H1 (cell line): ENCODE measurements around the gene DCLRE1B. TPM values are rescaled to one million over a fixed set of nuclear protein-coding genes. Genes with fewer than 3 reads are reported as not detected.

Experiments used
- CTCF ChIA-PET: fragments of 300-600 bp; sonication (Branson Sonifier 250); formaldehyde crosslinking; loops from one replicate; lab custom pipeline; 2021; ENCODE audit not compliant: partially characterized antibody; lab: Charles Lee
- POLR2A ChIA-PET: fragments of 300-600 bp; sonication (Branson Sonifier 250); formaldehyde crosslinking; loops from one replicate; lab custom pipeline; 2021; ENCODE audit warnings: inconsistent platforms; ENCODE audit not compliant: partially characterized antibody; lab: Charles Lee
- DNase-seq, 2 experiments: peaks; one replicate each; pipeline versions ENCODE4 v3.0.0 to v3.0.0-alpha.2; 2010 to 2022; ENCODE audit warnings: low spot score in 2 of 2, low read depth in 1 of 2, mixed read lengths in 1 of 2
- FAIRE-seq: peaks from 2 replicates; lab custom pipeline; 2011; peaks lifted over from hg19 to GRCh38; lab: Jason Lieb, UNC
- H2AFZ ChIP-seq: 2 replicates; pipeline ENCODE4 v1.8.1; 2012; ENCODE audit warnings: low read length, inconsistent platforms
- H2AK5ac ChIP-seq: 2 replicates; pipeline ENCODE4 v1.6.1; 2013; ENCODE audit warnings: low read depth, low read length
- H2BK120ac ChIP-seq: replicated peaks from 2 replicates; pipeline ENCODE3; 2013; ENCODE audit warnings: low read depth, low read length, inconsistent platforms
- H2BK12ac ChIP-seq: 2 replicates; pipeline ENCODE4 v1.6.1; 2013; ENCODE audit warnings: low read depth, low read length
- H2BK15ac ChIP-seq: 2 replicates; pipeline ENCODE4 v1.6.1; 2013; ENCODE audit warnings: low read length
- H2BK20ac ChIP-seq: 2 replicates; pipeline ENCODE4 v1.6.1; 2013; ENCODE audit warnings: low read length
- H2BK5ac ChIP-seq: 2 replicates; pipeline ENCODE4 v1.6.1; 2013; ENCODE audit warnings: low read depth, low read length
- H3K14ac ChIP-seq: 2 replicates; pipeline ENCODE4 v1.6.1; 2013; ENCODE audit warnings: inconsistent platforms; ENCODE audit not compliant: insufficient read length
- H3K18ac ChIP-seq: 2 replicates; pipeline ENCODE4 v1.6.1; 2013; ENCODE audit warnings: low read length; ENCODE audit errors: extremely low read depth
- H3K23ac ChIP-seq: 2 replicates; pipeline ENCODE4 v1.6.1; 2013; ENCODE audit warnings: inconsistent platforms; ENCODE audit not compliant: insufficient read length
- H3K23me2 ChIP-seq: 2 replicates; pipeline ENCODE4 v1.6.1; 2013; ENCODE audit warnings: low read depth, low read length
- H3K27ac ChIP-seq: 2 replicates; pipeline ENCODE4 v1.6.1; 2011; ENCODE audit warnings: low read depth, low read length, inconsistent platforms
- H3K27me3 ChIP-seq, 4 experiments: replicated peaks in 1 of 4; 1 replicate in 1 of 4; 2 replicates in 3 of 4; pipeline versions ENCODE4 v1.6.1 to v1.8.1; 2011 to 2013; ENCODE audit warnings: low read length in 3 of 4, mild to moderate bottlenecking in 3 of 4, inconsistent platforms in 2 of 4, mixed read lengths in 2 of 4, moderate library complexity in 1 of 4; ENCODE audit not compliant: control insufficient read depth in 3 of 4, insufficient read depth in 3 of 4; ENCODE audit errors: extremely low read depth in 1 of 4
- H3K36me3 ChIP-seq, 4 experiments: 2 replicates each; pipeline versions ENCODE4 v1.6.1 to v1.8.1; 2011 to 2013; ENCODE audit warnings: mild to moderate bottlenecking in 4 of 4, low read length in 3 of 4, moderate library complexity in 2 of 4, control low read depth in 1 of 4, inconsistent platforms in 1 of 4; ENCODE audit not compliant: insufficient read depth in 4 of 4, control insufficient read depth in 2 of 4
- H3K4ac ChIP-seq: replicated peaks from 2 replicates; pipeline ENCODE3; 2013; ENCODE audit warnings: low read length, low read depth, mixed read lengths, inconsistent platforms; ENCODE audit not compliant: insufficient read length
- H3K4me1 ChIP-seq, 4 experiments: replicated peaks in 1 of 4; 1 replicate in 1 of 4; 2 replicates in 3 of 4; pipeline versions ENCODE4 v1.6.1 to v1.8.1; 2011 to 2013; ENCODE audit warnings: low read length in 3 of 4, inconsistent platforms in 2 of 4, mixed read lengths in 1 of 4; ENCODE audit not compliant: insufficient read depth in 4 of 4, control insufficient read depth in 3 of 4
- H3K4me2 ChIP-seq, 2 experiments: 2 replicates each; pipeline versions ENCODE4 v1.6.1 to v1.8.1; 2011 to 2013; ENCODE audit warnings: low read depth in 2 of 2, low read length in 2 of 2, control low read depth in 1 of 2, inconsistent platforms in 1 of 2, mild to moderate bottlenecking in 1 of 2; ENCODE audit not compliant: insufficient read depth in 1 of 2
- H3K4me3 ChIP-seq, 4 experiments: fragments of 200-600, 300-600 bp in 1 of 4; sonication (generic), shearing (Covaris generic), sonication (Bioruptor Twin) in 1 of 4; 2 replicates each; pipeline versions ENCODE4 v1.5.1 to v1.8.1; 2011 to 2016; ENCODE audit warnings: low read length in 4 of 4, low read depth in 3 of 4, control low read depth in 2 of 4, inconsistent platforms in 2 of 4, mild to moderate bottlenecking in 2 of 4, mixed read lengths in 1 of 4, moderate library complexity in 1 of 4; ENCODE audit not compliant: insufficient read depth in 2 of 4; ENCODE audit errors: extremely low read depth in 1 of 4
- H3K56ac ChIP-seq: replicated peaks from 2 replicates; pipeline ENCODE3; 2013; ENCODE audit warnings: low read depth, mild to moderate bottlenecking, mixed read lengths, low read length, inconsistent platforms; ENCODE audit not compliant: insufficient read length
- H3K79me1 ChIP-seq: 2 replicates; pipeline ENCODE4 v1.6.1; 2013; ENCODE audit warnings: low read depth, low read length, control low read depth
- H3K79me2 ChIP-seq, 2 experiments: 2 replicates each; pipeline versions ENCODE4 v1.6.1 to v1.8.1; 2012 to 2013; ENCODE audit warnings: low read length in 2 of 2, mild to moderate bottlenecking in 2 of 2, inconsistent platforms in 1 of 2; ENCODE audit not compliant: insufficient read depth in 2 of 2, control insufficient read depth in 1 of 2
- H3K9ac ChIP-seq, 4 experiments: replicated peaks in 1 of 4; 1 replicate in 1 of 4; 2 replicates in 3 of 4; pipeline versions ENCODE4 v1.6.1 to v1.8.1; 2011 to 2013; ENCODE audit warnings: low read depth in 3 of 4, low read length in 3 of 4, control low read depth in 2 of 4, mild to moderate bottlenecking in 2 of 4, moderate library complexity in 2 of 4, inconsistent platforms in 1 of 4; ENCODE audit errors: extremely low read depth in 1 of 4
- H3K9me3 ChIP-seq, 2 experiments: 2 replicates each; pipeline versions ENCODE4 v1.6.1 to v1.8.1; 2012 to 2013; ENCODE audit warnings: mild to moderate bottlenecking in 2 of 2, moderate library complexity in 2 of 2, control low read depth in 1 of 2, inconsistent platforms in 1 of 2, low read depth in 1 of 2, low read length in 1 of 2, mixed read lengths in 1 of 2; ENCODE audit not compliant: insufficient read depth in 2 of 2
- H4K20me1 ChIP-seq, 2 experiments: replicated peaks in 1 of 2; 2 replicates each; pipeline versions ENCODE3 to v1.8.1; 2011 to 2013; ENCODE audit warnings: inconsistent platforms in 2 of 2, low read length in 2 of 2, mild to moderate bottlenecking in 1 of 2; ENCODE audit not compliant: insufficient read depth in 2 of 2, control insufficient read depth in 1 of 2
- H4K5ac ChIP-seq: 2 replicates; pipeline ENCODE4 v1.6.1; 2013; ENCODE audit warnings: low read length, low read depth, mixed read lengths, inconsistent platforms; ENCODE audit not compliant: insufficient read length
- H4K8ac ChIP-seq: 2 replicates; pipeline ENCODE4 v1.8.0; 2013; ENCODE audit warnings: mild to moderate bottlenecking, moderate library complexity, low read length, inconsistent platforms; ENCODE audit not compliant: insufficient read depth; ENCODE audit errors: extremely low read depth
- H4K91ac ChIP-seq: replicated peaks from 2 replicates; pipeline ENCODE3; 2013; ENCODE audit warnings: low read length, mixed read lengths, inconsistent platforms; ENCODE audit not compliant: insufficient read length
- ATF2 ChIP-seq: IDR thresholded peaks from 2 replicates; pipeline ENCODE4 v1.6.1; 2012; ENCODE audit warnings: low read length, inconsistent platforms
- CEBPB ChIP-seq: IDR thresholded peaks from 2 replicates; pipeline ENCODE4 v1.6.1; 2012; ENCODE audit warnings: low read depth, low read length
- CTCF ChIP-seq, 3 experiments: IDR thresholded peaks; 1 replicate in 2 of 3; 2 replicates in 1 of 3; pipeline versions ENCODE4 v1.5.1 to v1.6.1; 2011; ENCODE audit warnings: low read length in 3 of 3, mild to moderate bottlenecking in 3 of 3, inconsistent platforms in 2 of 3, low read depth in 1 of 3, moderate library complexity in 1 of 3; ENCODE audit not compliant: insufficient read depth in 1 of 3; ENCODE audit errors: control extremely low read depth in 1 of 3
- GTF2F1 ChIP-seq: IDR thresholded peaks from 2 replicates; pipeline ENCODE4 v1.6.1; 2012; ENCODE audit warnings: low read depth, low read length, improper control_type of control experiment, borderline replicate concordance
- HDAC2 ChIP-seq, 2 experiments: fragments of 300-600 bp in 1 of 2; sonication (generic) in 1 of 2; IDR thresholded peaks; 2 replicates each; pipeline ENCODE4 v1.6.1; 2011 to 2012; ENCODE audit warnings: low read depth in 2 of 2, low read length in 2 of 2, mild to moderate bottlenecking in 2 of 2, moderate library complexity in 2 of 2, borderline replicate concordance in 1 of 2, inconsistent platforms in 1 of 2
- HDAC6 ChIP-seq: IDR thresholded peaks from one replicate; pipeline ENCODE4 v1.7.1; 2012; ENCODE audit warnings: low read depth, mild to moderate bottlenecking, inconsistent platforms, low read length, moderate library complexity
- JUND ChIP-seq: IDR thresholded peaks from 2 replicates; pipeline ENCODE4 v1.6.1; 2011; ENCODE audit warnings: mild to moderate bottlenecking, improper control_type of control experiment, low read length
- KDM5A ChIP-seq: fragments of 200-600 bp; IDR thresholded peaks from 2 replicates; pipeline ENCODE4 v1.7.1; 2012; ENCODE audit warnings: mild to moderate bottlenecking, low read length, inconsistent platforms, mixed read lengths
- SP1 ChIP-seq: IDR thresholded peaks from 2 replicates; pipeline ENCODE4 v1.6.1; 2011; ENCODE audit warnings: low read depth, low read length
- WGBS, 2 experiments: shearing (Covaris generic) in 1 of 2; methylation state at CpG; one replicate each; pipeline versions ENCODE4 v1.1.6 to v1.1.7; 2013 to 2015; ENCODE audit warnings: low lambda C conversion rate in 2 of 2, mixed read lengths in 2 of 2, inconsistent platforms in 1 of 2, low coverage in 1 of 2, missing lambda C conversion rate in 1 of 2; ENCODE audit not compliant: insufficient replicate concordance in 2 of 2, insufficient coverage in 1 of 2, insufficient read length in 1 of 2; ENCODE audit errors: extremely low coverage in 1 of 2, missing lambda C conversion rate in 1 of 2; 5-methylcytosine and 5-hydroxymethylcytosine counted together
- polyA plus RNA-seq, 7 experiments: library from polyadenylated mRNA; depleted of rRNA in 3 of 7; stranded (reverse) in 5 of 7; unstranded in 2 of 7; fragments of >200 nt in 5 of 7; fragments of 200-250 nt in 2 of 7; gene quantifications; 1 replicate in 5 of 7; 2 replicates in 1 of 7; 4 replicates in 1 of 7; pipeline versions ENCODE4 v1.2.1 to v1.2.3, GENCODE V29; 2011 to 2013; ENCODE audit warnings: missing spikeins in 2 of 7, mixed read lengths in 2 of 7
- total RNA-seq: library from RNA; stranded (reverse); fragmentation: NEBNext Ultra II Directional; extraction: Animal tissue kit (Norgen Biotek cat#: 25700); gene quantifications from 2 replicates; pipeline ENCODE4 v1.2.1, GENCODE V29; 2021

DCLRE1B gene
- total and polyA plus RNA-seq, 2 of the 8 experiments (the other 6 are each of a cell fraction or from before 2014, with no cell fraction given) = 5.5 to 11.0 TPM

- H2BK20ac ChIP-seq = no peak overlapping the region
- CTCF ChIA-PET = interaction anchor here (0.7 to 9.3 kb wide), 9 partner anchors 10 to 337 kb away, joined by 3 to 31 read pairs (median 3); no protein-coding TSS in a partner anchor
- H2BK12ac ChIP-seq = no peak overlapping the region
- H3K9me3 ChIP-seq = no peaks in the 10 kb centered on the region
- H4K20me1 ChIP-seq = peaks cover 0 to 3% of the 10 kb centered on the region in 2 experiments
- no peak overlapping the region for H3K4me3 ChIP-seq
- WGBS, 2 experiments = 81% methylated on average over 1 of the region's 1 CpG; no CpG with 5 or more reads in 1 of the 2 experiments
- H4K5ac ChIP-seq = no peak overlapping the region
- H3K23me2 ChIP-seq = no peaks in the 10 kb centered on the region
- H3K18ac ChIP-seq = no peak overlapping the region
- no peaks in the 10 kb centered on the region for H3K27me3 ChIP-seq
- peaks cover 0 to 33% of the 10 kb centered on the region in 2 experiments; a peak in 2 of 4 replicates for H3K79me2 ChIP-seq
- no peak overlapping the region for H2BK15ac ChIP-seq
- H2BK5ac ChIP-seq = no peak overlapping the region
- H2AK5ac ChIP-seq = no peak overlapping the region
- no peak overlapping the region for H3K9ac ChIP-seq
- H4K91ac ChIP-seq = no peak overlapping the region
- H3K79me1 ChIP-seq = no peaks in the 10 kb centered on the region; the same call in 1 of the 2 replicates
- H2AFZ ChIP-seq = no peak overlapping the region
- H3K36me3 ChIP-seq = peaks cover 2 to 14% (median 2%) of the 10 kb centered on the region in 4 experiments
- no peak overlapping the region for H3K56ac ChIP-seq
- FAIRE-seq = no peak
- H4K8ac ChIP-seq = no peak overlapping the region
- no peaks in the 10 kb centered on the region for H3K4me1 ChIP-seq
- no peak overlapping the region for H2BK120ac ChIP-seq
- POLR2A ChIA-PET = interaction anchor here (1.4 kb wide), 1 partner anchor 16 kb away, joined by 4 read pairs; no protein-coding TSS in a partner anchor
- no peak overlapping the region for H3K4ac ChIP-seq
- H3K27ac ChIP-seq = no peak overlapping the region
- no peak for DNase-seq
- H3K4me2 ChIP-seq = no peak overlapping the region
- H3K14ac ChIP-seq = no peak overlapping the region
- no peak overlapping the region for H3K23ac ChIP-seq
- TF ChIP-seq SP1 (no peak), HDAC6 (no peak), ATF2 (no peak), CTCF (IDR thresholded peaks at IDR 0.05; ENCODE audit: control extremely low read depth in 1 of 3, insufficient read depth in 1 of 3, low read depth in 1 of 3, low read length in 3 of 3) (no peak), JUND (no peak), GTF2F1 (no peak), CEBPB (no peak), HDAC2 (IDR thresholded peaks at IDR 0.05; ENCODE audit: borderline replicate concordance in 1 of 2, low read depth in 2 of 2, low read length in 2 of 2) (no peak), KDM5A (no peak)
Measured at GRCh38 chr1:113946112-113946511, 41.0 kb downstream of the DCLRE1B start.
